Caco-2 (cell line): ENCODE measurements around the gene BIRC3. TPM values are rescaled to one million over a fixed set of nuclear protein-coding genes. Genes with fewer than 3 reads are reported as not detected.
"Not testable (repeated sequence)": the region's sequence is repeated elsewhere in the genome, so short reads cannot be mapped to it uniquely, and the experiment has no call there.

ENCODE experiments used
- BruUV-seq: library from RNA; stranded (reverse); fragments of 400-500 nt; replicated peaks from 2 replicates; lab custom pipeline; 2021; lab: Mats Ljungman, UMichigan
- CTCF ChIA-PET: fragments of 300-600 bp; sonication (Branson Sonifier 250); formaldehyde crosslinking; loops from one replicate; lab custom pipeline; 2022; ENCODE audit warnings: antibody characterized with exemption; lab: Charles Lee
- POLR2A ChIA-PET: fragments of 300-600 bp; sonication (Branson Sonifier 250); formaldehyde crosslinking; loops from one replicate; lab custom pipeline; 2022; ENCODE audit warnings: antibody characterized with exemption; lab: Charles Lee
- DNase-seq, 2 experiments: peaks; one replicate each; pipeline versions ENCODE4 v3.0.0 to v3.0.0-alpha.2; 2020 to 2022
- H3K27me3 ChIP-seq: replicated peaks from 2 replicates; pipeline ENCODE4 v1.6.0; 2011; ENCODE audit warnings: low read length; ENCODE audit not compliant: control insufficient read depth, insufficient read depth
- H3K36me3 ChIP-seq: 2 replicates; pipeline ENCODE4 v1.5.1; 2011; ENCODE audit warnings: low read length; ENCODE audit not compliant: control insufficient read depth, insufficient read depth
- H3K4me1 ChIP-seq: fragments of 250-450 bp; sonication (Bioruptor Pico); 2 replicates; pipeline ENCODE4 v1.5.1; 2020; ENCODE audit warnings: mild to moderate bottlenecking
- H3K4me3 ChIP-seq: 2 replicates; pipeline ENCODE4 v1.5.1; 2011; ENCODE audit warnings: low read depth, mild to moderate bottlenecking, control low read depth, low read length
- H3K9me3 ChIP-seq: fragments of 250-450 bp; sonication (Bioruptor Pico); 2 replicates; pipeline ENCODE4 v1.5.1; 2020; ENCODE audit warnings: mild to moderate bottlenecking, moderate library complexity
- H3K27ac Mint-ChIP-seq: one replicate; pipeline ENCODE4 v1.8.0; 2022; ENCODE audit warnings: mixed read lengths; ENCODE audit not compliant: unreplicated experiment
- H3K27me3 Mint-ChIP-seq: one replicate; pipeline ENCODE4 v1.8.0; 2022; ENCODE audit warnings: mixed read lengths; ENCODE audit not compliant: insufficient read depth, unreplicated experiment
- H3K36me3 Mint-ChIP-seq: one replicate; pipeline ENCODE4 v1.8.0; 2022; ENCODE audit warnings: mild to moderate bottlenecking, mixed read lengths; ENCODE audit not compliant: insufficient read depth, unreplicated experiment
- H3K4me1 Mint-ChIP-seq: one replicate; pipeline ENCODE4 v1.8.0; 2022; ENCODE audit warnings: low read depth, mixed read lengths; ENCODE audit not compliant: unreplicated experiment
- H3K4me3 Mint-ChIP-seq: one replicate; pipeline ENCODE4 v1.8.0; 2022; ENCODE audit warnings: mild to moderate bottlenecking, moderate library complexity, mixed read lengths; ENCODE audit not compliant: unreplicated experiment
- H3K9me3 Mint-ChIP-seq: one replicate; pipeline ENCODE4 v1.8.0; 2022; ENCODE audit warnings: mixed read lengths; ENCODE audit not compliant: unreplicated experiment
- intact Hi-C: fragments of 100-400 bp; cut with micrococcal nuclease; formaldehyde crosslinking; loops from one replicate; pipeline ENCODE4 v1.10.0; 2022; ENCODE audit not compliant: unreplicated experiment
- total RNA-seq: library from RNA; stranded (reverse); gene quantifications from 2 replicates; pipeline ENCODE4 v1.2.3, GENCODE V29; 2022
- TF ChIP-seq, protein P1 (sequence below), 2 experiments: fragments of 200-600 bp in 1 of 2; IDR thresholded peaks; 1 replicate in 1 of 2; 2 replicates in 1 of 2; pipeline versions ENCODE4 v1.5.1 to v1.8.0; 2011 to 2022; ENCODE audit warnings: antibody characterized with exemption in 1 of 2, control low read depth in 1 of 2, inconsistent platforms in 1 of 2, low read depth in 1 of 2, low read length in 1 of 2, mild to moderate bottlenecking in 1 of 2, moderate library complexity in 1 of 2; ENCODE audit not compliant: insufficient read depth in 1 of 2, severe bottlenecking in 1 of 2, unreplicated experiment in 1 of 2

The BIRC3 gene
- total RNA-seq, 1 experiment from 2014 or later, result 1.4 TPM

DNA sequence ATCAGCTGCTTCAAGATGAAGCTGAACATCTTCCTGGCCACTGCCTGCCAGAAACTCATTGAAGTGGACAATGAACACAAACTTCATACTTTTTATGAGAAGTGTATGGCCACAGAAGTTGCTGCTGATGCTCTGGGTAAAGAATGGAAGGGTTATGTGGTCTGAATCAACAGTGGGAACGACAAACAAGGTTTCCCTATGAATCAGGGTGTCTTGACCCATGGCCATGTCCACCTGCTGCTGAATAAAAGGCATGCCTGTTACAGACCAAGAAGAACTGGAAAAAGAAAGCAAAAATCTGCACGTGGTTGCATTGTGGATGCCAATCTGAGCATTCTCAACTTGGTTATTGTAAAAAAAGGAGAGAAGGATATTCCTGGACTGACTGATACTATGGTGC is 22.2 kb upstream of the BIRC3 start:
- ChIA-PET POLR2A (no interaction called here), CTCF (interaction anchor here (1.0 to 2.4 kb wide), 5 partner anchors 26 to 371 kb away, joined by 3 to 13 read pairs (median 5); no protein-coding TSS in a partner anchor)
- Mint-ChIP-seq H3K36me3 (no peaks in the 10 kb centered on the region), H3K9me3 (peaks cover 7% of the 10 kb centered on the region), H3K27ac (no peak overlapping the region), H3K4me1 (peaks cover 6% of the 10 kb centered on the region), H3K4me3 (no peak overlapping the region), H3K27me3 (no peaks in the 10 kb centered on the region)
- Histone ChIP-seq H3K27me3 (no peaks in the 10 kb centered on the region), H3K9me3 (no peaks in the 10 kb centered on the region), H3K36me3 (no peaks in the 10 kb centered on the region), H3K4me3 (no peak overlapping the region), H3K4me1 (no peaks in the 10 kb centered on the region)
- no TSS peak for BruUV-seq
- DNase-seq, result no peak
- intact Hi-C loops, result no loop called here
- TF ChIP-seq, protein P1, sequence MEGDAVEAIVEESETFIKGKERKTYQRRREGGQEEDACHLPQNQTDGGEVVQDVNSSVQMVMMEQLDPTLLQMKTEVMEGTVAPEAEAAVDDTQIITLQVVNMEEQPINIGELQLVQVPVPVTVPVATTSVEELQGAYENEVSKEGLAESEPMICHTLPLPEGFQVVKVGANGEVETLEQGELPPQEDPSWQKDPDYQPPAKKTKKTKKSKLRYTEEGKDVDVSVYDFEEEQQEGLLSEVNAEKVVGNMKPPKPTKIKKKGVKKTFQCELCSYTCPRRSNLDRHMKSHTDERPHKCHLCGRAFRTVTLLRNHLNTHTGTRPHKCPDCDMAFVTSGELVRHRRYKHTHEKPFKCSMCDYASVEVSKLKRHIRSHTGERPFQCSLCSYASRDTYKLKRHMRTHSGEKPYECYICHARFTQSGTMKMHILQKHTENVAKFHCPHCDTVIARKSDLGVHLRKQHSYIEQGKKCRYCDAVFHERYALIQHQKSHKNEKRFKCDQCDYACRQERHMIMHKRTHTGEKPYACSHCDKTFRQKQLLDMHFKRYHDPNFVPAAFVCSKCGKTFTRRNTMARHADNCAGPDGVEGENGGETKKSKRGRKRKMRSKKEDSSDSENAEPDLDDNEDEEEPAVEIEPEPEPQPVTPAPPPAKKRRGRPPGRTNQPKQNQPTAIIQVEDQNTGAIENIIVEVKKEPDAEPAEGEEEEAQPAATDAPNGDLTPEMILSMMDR (IDR thresholded peaks at IDR 0.05; ENCODE audit: insufficient read depth in 1 of 2, low read depth in 1 of 2, low read length in 1 of 2, severe bottlenecking in 1 of 2, unreplicated experiment in 1 of 2), result no peak

DNA sequence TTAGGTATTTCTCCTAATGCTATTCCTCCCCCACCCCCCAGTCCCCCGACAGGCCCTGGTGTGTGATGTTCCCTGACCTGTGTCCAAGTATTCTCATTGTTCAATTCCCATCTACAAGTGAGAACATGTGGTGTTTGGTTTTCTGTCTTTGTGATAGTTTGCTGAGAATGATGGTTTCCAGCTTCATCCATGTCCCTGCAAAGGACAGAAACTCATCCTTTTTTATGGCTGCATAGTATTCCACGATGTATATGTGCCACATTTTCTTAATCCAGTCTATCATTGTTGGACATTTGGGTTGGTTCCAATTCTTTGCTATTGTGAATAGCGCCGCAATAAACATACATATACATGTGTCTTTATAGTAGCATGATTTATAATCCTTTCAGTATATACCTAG is 20.5 kb upstream of the BIRC3 start:
- H3K9me3 Mint-ChIP-seq, result peaks cover 18% of the 10 kb centered on the region
- H3K9me3 ChIP-seq, H3K36me3 Mint-ChIP-seq, H3K4me1 Mint-ChIP-seq, CTCF ChIA-PET, DNase-seq, H3K27me3 ChIP-seq, POLR2A ChIA-PET, H3K4me3 ChIP-seq, H3K4me3 Mint-ChIP-seq, H3K27ac Mint-ChIP-seq, H3K27me3 Mint-ChIP-seq, H3K4me1 ChIP-seq, BruUV-seq, H3K36me3 ChIP-seq, intact Hi-C loops: not testable (repeated sequence)

DNA sequence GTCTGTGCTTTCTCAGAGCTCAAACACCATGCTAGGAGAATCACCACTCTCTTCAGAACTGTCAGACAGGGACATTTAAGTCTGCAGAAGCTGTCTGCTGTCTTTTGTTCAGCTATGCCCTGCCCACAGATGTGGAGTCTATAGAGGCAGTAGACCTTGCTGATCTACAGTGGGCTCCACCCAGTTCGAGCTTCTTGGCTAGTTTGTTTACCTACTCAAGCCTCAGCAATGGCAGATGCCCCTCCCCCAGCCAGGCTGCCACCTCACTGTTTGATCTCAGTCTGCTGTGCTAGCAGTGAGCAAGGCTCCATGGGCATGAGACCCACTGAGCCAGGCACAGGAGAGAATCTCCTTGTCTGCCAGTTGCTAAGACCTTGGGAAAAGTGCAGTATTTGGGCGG is 16.4 kb upstream of the BIRC3 start:
- H3K4me1 Mint-ChIP-seq, H3K4me3 ChIP-seq, CTCF ChIA-PET, H3K36me3 ChIP-seq, H3K4me3 Mint-ChIP-seq, POLR2A ChIA-PET, DNase-seq, H3K27me3 Mint-ChIP-seq, intact Hi-C loops, BruUV-seq, H3K27me3 ChIP-seq, H3K27ac Mint-ChIP-seq, H3K36me3 Mint-ChIP-seq, H3K4me1 ChIP-seq: not testable (repeated sequence)
- peaks cover 14% of the 10 kb centered on the region for H3K9me3 ChIP-seq
- peaks cover 38% of the 10 kb centered on the region for H3K9me3 Mint-ChIP-seq

DNA sequence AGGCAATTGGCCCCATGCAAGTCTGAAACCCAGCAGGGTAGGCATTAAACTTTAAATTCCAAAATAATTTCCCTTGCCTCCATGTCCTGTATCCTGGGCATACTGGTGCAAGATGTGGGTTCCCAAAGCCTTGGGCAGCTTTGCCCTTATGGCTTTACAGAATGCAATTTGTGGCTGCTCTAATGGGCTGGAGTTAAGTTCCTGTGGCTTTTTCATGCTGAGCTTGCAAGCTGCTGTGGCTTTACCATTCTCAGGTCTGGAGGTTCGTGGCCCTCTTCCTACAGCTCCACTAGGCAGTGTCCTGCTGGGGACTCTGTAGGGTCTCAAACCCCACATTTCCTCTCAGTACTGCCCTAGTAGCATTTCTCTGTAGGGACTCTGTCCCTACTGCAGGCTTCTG is 15.0 kb upstream of the BIRC3 start:
- no TSS peak for BruUV-seq
- peaks cover 14% of the 10 kb centered on the region for H3K4me1 Mint-ChIP-seq
- CTCF ChIA-PET, result no interaction called here

More for the DNA sequence above, 15.0 kb upstream of the BIRC3 start:
- Histone ChIP-seq H3K4me3 (no peak overlapping the region), H3K36me3 (no peaks in the 10 kb centered on the region), H3K27me3 (no peaks in the 10 kb centered on the region), H3K4me1 (peaks cover 23% of the 10 kb centered on the region), H3K9me3 (peaks cover 14% of the 10 kb centered on the region)
- POLR2A ChIA-PET, result no interaction called here
- Mint-ChIP-seq H3K9me3 (peaks cover 38% of the 10 kb centered on the region), H3K27me3 (no peaks in the 10 kb centered on the region), H3K36me3 (no peaks in the 10 kb centered on the region), H3K27ac (no peak overlapping the region), H3K4me3 (no peak overlapping the region)
- TF ChIP-seq, protein P1 (IDR thresholded peaks at IDR 0.05; ENCODE audit: insufficient read depth in 1 of 2, low read depth in 1 of 2, low read length in 1 of 2, severe bottlenecking in 1 of 2, unreplicated experiment in 1 of 2), result no peak
- intact Hi-C loops, result no loop called here
- no peak for DNase-seq
